ENCODE results near the gene CCNL1. TPM values are rescaled to one million over a fixed set of nuclear protein-coding genes. Genes with fewer than 3 reads are reported as not detected.

Gene CCNL1
- total and polyA plus RNA-seq, 2 of the 4 experiments (the other 2 are of a cell fraction), result 60.9 to 83.3 TPM

GRCh38 chr3:157201648-157202278, 41.8 kb upstream of the CCNL1 start:
- H2AFZ ChIP-seq (replicated peaks; ENCODE audit: low read length, poor library complexity), result no peak overlapping the region
- H2BK120ac ChIP-seq (ENCODE audit: low read depth, low read length), result no peak overlapping the region
- H3K14ac ChIP-seq (replicated peaks; ENCODE audit: low read depth, low read length), result no peak overlapping the region
- TF ChIP-seq MAFK (IDR thresholded peaks at IDR 0.05; ENCODE audit: low read depth, low read length), result no peak
- TF ChIP-seq ELK1 (IDR thresholded peaks at IDR 0.05; ENCODE audit: borderline replicate concordance, low read depth, low read length), result no peak
- TF ChIP-seq USF2 (IDR thresholded peaks at IDR 0.05; ENCODE audit: low read depth, low read length), result no peak
- TF ChIP-seq CHD1 (IDR thresholded peaks at IDR 0.05; ENCODE audit: low read depth, low read length), result no peak
- peak; percentile 41; the same call in 1 of the 2 replicates for TF ChIP-seq SMC3 (IDR thresholded peaks at IDR 0.05; ENCODE audit: low read depth, low read length)
- no peak for TF ChIP-seq FOS (IDR thresholded peaks at IDR 0.05; ENCODE audit: low read depth, low read length)
- no peak for TF ChIP-seq POLR2A (IDR thresholded peaks at IDR 0.05; ENCODE audit: low read depth, low read length)
- TF ChIP-seq NFE2L2 (IDR thresholded peaks at IDR 0.05; ENCODE audit: low read depth, low read length), result no peak
- no peak for TF ChIP-seq CEBPB (IDR thresholded peaks at IDR 0.05; ENCODE audit: low read depth, low read length)
- TF ChIP-seq RFX5 (IDR thresholded peaks at IDR 0.05; ENCODE audit: low read depth, low read length), result no peak
- TF ChIP-seq RAD21 (IDR thresholded peaks at IDR 0.05; ENCODE audit: low read length), result peak; percentile 48
- TF ChIP-seq MAZ (IDR thresholded peaks at IDR 0.05; ENCODE audit: borderline replicate concordance, low read depth, low read length), result no peak
- peak; percentile 50 for TF ChIP-seq CTCF (conservative IDR thresholded peaks at IDR 0.05; ENCODE audit: low read depth, low read length)
- no peak for TF ChIP-seq BHLHE40 (IDR thresholded peaks at IDR 0.05; ENCODE audit: low read depth, low read length)
- no peak for TF ChIP-seq RCOR1 (IDR thresholded peaks at IDR 0.05; ENCODE audit: insufficient replicate concordance, low read length)
- TF ChIP-seq MXI1 (IDR thresholded peaks at IDR 0.05; ENCODE audit: borderline replicate concordance, low read depth, low read length), result no peak
- no peak overlapping the region for H3K4me3 ChIP-seq (ENCODE audit: insufficient read depth, low read depth, low read length)
- BruUV-seq (replicated peaks), result TSS peak; percentile 24
- intact Hi-C loops (cut with micrococcal nuclease), result loop anchor here (5.0 kb wide), 1 partner anchor 156 kb away; no protein-coding TSS in a partner anchor
- no peak overlapping the region for H3K56ac ChIP-seq (ENCODE audit: extremely low read depth, insufficient read depth, low read length)
- H3K9me3 ChIP-seq (ENCODE audit: control insufficient read depth, insufficient read depth, low read length), result no peaks in the 10 kb centered on the region
- no peak overlapping the region for H2AK5ac ChIP-seq (ENCODE audit: low read depth, low read length)
- no peak overlapping the region for H3K18ac ChIP-seq (ENCODE audit: low read depth, low read length)
- no peak overlapping the region for H2BK15ac ChIP-seq (ENCODE audit: low read depth, low read length)
- H3K9ac ChIP-seq (ENCODE audit: low read depth, low read length), result no peak overlapping the region
- in situ Hi-C loops (cut with MboI; ENCODE audit: low sequenced_read_pairs), result no loop called here
- H4K91ac ChIP-seq (ENCODE audit: insufficient read depth, low read depth, low read length), result no peak overlapping the region
- H3K27ac ChIP-seq (ENCODE audit: insufficient read depth, low read length), result no peak overlapping the region
- H2BK5ac ChIP-seq (ENCODE audit: low read depth, low read length, poor library complexity, severe bottlenecking), result no peak overlapping the region
- H3K79me1 ChIP-seq (ENCODE audit: low read depth in 1 of 2, low read length in 2 of 2), result no peaks in the 10 kb centered on the region
- no peaks in the 10 kb centered on the region for H3K36me3 ChIP-seq (ENCODE audit: control insufficient read depth, insufficient read depth, low read length)
- ChIA-PET CTCF (interaction anchor here (0.7 to 1.7 kb wide), 8 partner anchors 9 to 371 kb away, joined by 3 to 5 read pairs (median 4); partner anchors contain the start of genes CCNL1 and PTX3), POLR2A (ENCODE audit: unreplicated experiment) (no interaction called here)
- H3K4ac ChIP-seq (ENCODE audit: low read depth, low read length), result no peak overlapping the region
- no peaks in the 10 kb centered on the region for H3K9me1 ChIP-seq (ENCODE audit: insufficient read depth, low read length)
- no peaks in the 10 kb centered on the region for H3K27me3 ChIP-seq (ENCODE audit: control insufficient read depth, insufficient read depth, low read length)
- ATAC-seq (ENCODE audit: low read depth) (peak; percentile 62), DNase-seq (peak; percentile 40)
- H4K5ac ChIP-seq (ENCODE audit: low read depth, low read length), result no peak overlapping the region
- H2AK9ac ChIP-seq (replicated peaks; ENCODE audit: low read depth, low read length, poor library complexity), result no peak overlapping the region
- no peaks in the 10 kb centered on the region; the same call in 1 of the 2 replicates for H3K4me1 ChIP-seq (ENCODE audit: control insufficient read depth, insufficient read depth, low read length)
- H3K23ac ChIP-seq (ENCODE audit: low read depth, low read length), result no peak overlapping the region
- WGBS, 2 experiments (ENCODE audit: extremely low coverage in 2 of 2, insufficient read length in 1 of 2), result no CpG with 5 or more reads among the region's 6 CpGs
- H4K20me1 ChIP-seq (ENCODE audit: insufficient read depth, low read length), result no peaks in the 10 kb centered on the region
- no peak overlapping the region for H2BK20ac ChIP-seq (ENCODE audit: low read depth, low read length)
- no peak overlapping the region for H3K4me2 ChIP-seq (ENCODE audit: low read depth, low read length)
- H4K8ac ChIP-seq (ENCODE audit: low read depth in 2 of 2, low read length in 2 of 2), result no peak overlapping the region
- dilution Hi-C loops (cut with HindIII; ENCODE audit: low sequenced_read_pairs, unreplicated experiment), result no loop called here

Measured in IMR-90 (cell line).